ENCODE data around the gene NDST3.

NDST3 gene

DNA sequence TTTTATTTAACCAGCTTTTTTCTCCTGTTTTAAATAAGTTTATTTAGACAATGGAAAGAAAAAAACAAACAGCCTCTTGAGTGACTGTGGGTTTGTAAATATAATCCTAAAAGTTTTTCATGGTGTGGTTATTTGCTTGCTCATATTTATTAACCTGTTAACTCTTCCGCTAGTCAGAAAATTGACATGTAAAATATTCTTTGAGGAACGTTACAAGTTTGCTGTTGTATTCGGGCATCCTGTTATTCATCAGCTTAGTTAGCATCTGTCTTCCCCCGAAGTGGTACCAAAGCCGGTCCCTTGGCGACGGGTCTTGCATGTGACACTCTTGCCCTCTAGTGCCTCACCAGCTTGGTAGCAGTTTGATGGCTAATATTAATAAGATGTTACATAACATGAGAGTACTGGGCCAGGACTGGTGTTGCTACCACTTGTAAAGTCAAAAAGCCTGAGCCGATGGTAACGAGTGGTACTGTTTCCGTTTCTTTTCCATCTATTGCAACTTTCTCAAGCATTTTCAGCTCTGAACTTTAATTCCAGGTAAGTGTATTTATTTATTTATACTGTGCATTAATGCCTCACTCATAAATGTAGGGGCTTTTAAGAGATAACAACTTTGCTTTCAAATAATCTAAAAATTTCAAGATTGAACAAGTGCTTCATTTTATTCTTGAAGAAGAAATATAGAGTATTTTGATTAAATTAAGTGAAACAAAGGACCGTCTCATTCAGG lies at the start of gene NDST3:
TSS of gene NDST3 (plus strand) at position 434 of the 733 bp plus-strand sequence. CDS start 19,425 bp downstream, outside the sequence.
- ChIA-PET POLR2A (no interaction called here), CTCF (interaction anchor here (1.2 to 2.5 kb wide), 3 partner anchors 9 to 900 kb away, joined by 3 to 15 read pairs (median 4); no protein-coding TSS in a partner anchor)
- DNase-seq (ENCODE audit: extremely low spot score), result peak; percentile 64
- TF ChIP-seq, protein P1, sequence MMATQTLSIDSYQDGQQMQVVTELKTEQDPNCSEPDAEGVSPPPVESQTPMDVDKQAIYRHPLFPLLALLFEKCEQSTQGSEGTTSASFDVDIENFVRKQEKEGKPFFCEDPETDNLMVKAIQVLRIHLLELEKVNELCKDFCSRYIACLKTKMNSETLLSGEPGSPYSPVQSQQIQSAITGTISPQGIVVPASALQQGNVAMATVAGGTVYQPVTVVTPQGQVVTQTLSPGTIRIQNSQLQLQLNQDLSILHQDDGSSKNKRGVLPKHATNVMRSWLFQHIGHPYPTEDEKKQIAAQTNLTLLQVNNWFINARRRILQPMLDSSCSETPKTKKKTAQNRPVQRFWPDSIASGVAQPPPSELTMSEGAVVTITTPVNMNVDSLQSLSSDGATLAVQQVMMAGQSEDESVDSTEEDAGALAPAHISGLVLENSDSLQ (IDR thresholded peaks at IDR 0.05), result no peak
- peak; percentile 69 for TF ChIP-seq CTBP1 (IDR thresholded peaks at IDR 0.05; ENCODE audit: borderline replicate concordance)

DNA sequence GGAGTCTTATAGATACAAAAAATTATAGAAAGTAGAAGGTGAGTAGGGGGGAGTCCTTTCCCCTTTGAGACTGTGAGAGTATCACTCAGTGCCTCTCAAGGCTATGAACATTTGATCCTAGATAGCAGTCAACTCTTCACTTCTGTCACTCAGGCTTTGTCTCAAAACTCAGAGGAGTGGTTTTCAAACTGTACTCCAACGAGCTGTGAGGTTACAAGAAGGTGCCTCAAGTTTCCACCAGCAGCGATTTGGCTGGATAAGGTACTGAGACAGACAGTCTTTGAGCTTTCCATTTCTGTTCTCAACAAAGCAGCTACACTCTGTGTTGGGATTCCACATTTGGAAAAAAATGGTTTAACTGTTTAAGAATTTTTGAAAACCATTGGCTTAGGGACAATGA lies 48.0 kb upstream of the NDST3 start:
- TF ChIP-seq ZNF384 (IDR thresholded peaks at IDR 0.05) (no peak), TARDBP (IDR thresholded peaks at IDR 0.05) (no peak)
- POLR2A ChIA-PET, result no interaction called here
- DNase-seq (ENCODE audit: extremely low spot score), result no peak
- CTCF ChIA-PET, result no interaction called here

DNA sequence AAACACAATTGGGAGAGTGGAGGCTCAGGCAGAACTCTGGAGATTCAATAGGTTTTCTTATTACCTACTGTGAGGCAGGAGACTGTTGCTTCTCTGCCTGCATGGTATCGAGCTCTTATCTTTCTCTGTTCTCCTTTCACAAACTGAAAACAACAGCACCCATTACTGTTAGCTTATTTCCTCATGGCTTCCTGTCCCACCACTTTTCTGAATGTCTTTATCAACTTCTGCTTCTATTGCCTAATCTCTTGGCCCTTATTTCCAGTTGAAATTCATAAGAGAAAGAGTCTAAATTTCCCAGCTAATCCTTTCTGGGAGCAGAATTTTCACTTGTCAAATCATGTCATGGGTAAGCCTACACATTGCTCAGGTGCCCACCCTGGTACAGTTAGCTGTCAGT lies 46.8 kb upstream of the NDST3 start:
- POLR2A ChIA-PET, result no interaction called here
- CTCF ChIA-PET, result no interaction called here
- TF ChIP-seq FOXM1 (IDR thresholded peaks at IDR 0.05; ENCODE audit: borderline replicate concordance) (no peak), BHLHE40 (IDR thresholded peaks at IDR 0.05; ENCODE audit: borderline replicate concordance) (no peak), ELF4 (IDR thresholded peaks at IDR 0.05) (no peak), L3MBTL2 (conservative IDR thresholded peaks at IDR 0.05) (no peak)
- DNase-seq (ENCODE audit: extremely low spot score), result no peak

DNA sequence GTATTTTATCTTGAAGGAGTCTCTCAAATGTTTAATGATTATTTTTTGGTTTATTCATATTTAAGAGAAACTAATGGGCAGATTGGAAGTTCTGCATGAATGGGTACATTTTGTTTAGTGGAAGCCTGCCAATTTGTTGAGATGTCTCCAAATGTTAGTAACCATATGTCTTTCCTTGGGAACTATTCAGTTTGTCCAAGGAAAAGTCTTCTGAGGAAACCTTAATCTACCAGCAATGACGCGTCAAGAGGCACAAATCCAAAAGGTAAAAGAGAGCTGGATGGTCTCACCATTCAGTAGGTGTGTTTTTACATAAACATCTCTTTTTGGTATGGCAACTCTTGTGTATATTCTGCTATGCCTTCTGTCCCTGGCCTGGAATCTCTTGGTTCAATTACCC lies 37.4 kb upstream of the NDST3 start:
- POLR2A ChIA-PET, result no interaction called here
- no peak for TF ChIP-seq ARNT (IDR thresholded peaks at IDR 0.05)
- no peak for TF ChIP-seq LEF1 (IDR thresholded peaks at IDR 0.05; ENCODE audit: borderline replicate concordance)
- TF ChIP-seq SUZ12 (IDR thresholded peaks at IDR 0.05), result no peak
- no peak for TF ChIP-seq SP1 (IDR thresholded peaks at IDR 0.05)
- TF ChIP-seq FOXA1 (IDR thresholded peaks at IDR 0.05), result no peak
- no peak for TF ChIP-seq L3MBTL2 (conservative IDR thresholded peaks at IDR 0.05)
- TF ChIP-seq FOXM1 (IDR thresholded peaks at IDR 0.05; ENCODE audit: borderline replicate concordance), result no peak
- TF ChIP-seq NFRKB (IDR thresholded peaks at IDR 0.05), result no peak
- TF ChIP-seq, protein P1 (IDR thresholded peaks at IDR 0.05), result no peak
- no peak for TF ChIP-seq HDGF (IDR thresholded peaks at IDR 0.05; ENCODE audit: borderline replicate concordance)
- DNase-seq (ENCODE audit: extremely low spot score), result no peak
- CTCF ChIA-PET, result no interaction called here

DNA sequence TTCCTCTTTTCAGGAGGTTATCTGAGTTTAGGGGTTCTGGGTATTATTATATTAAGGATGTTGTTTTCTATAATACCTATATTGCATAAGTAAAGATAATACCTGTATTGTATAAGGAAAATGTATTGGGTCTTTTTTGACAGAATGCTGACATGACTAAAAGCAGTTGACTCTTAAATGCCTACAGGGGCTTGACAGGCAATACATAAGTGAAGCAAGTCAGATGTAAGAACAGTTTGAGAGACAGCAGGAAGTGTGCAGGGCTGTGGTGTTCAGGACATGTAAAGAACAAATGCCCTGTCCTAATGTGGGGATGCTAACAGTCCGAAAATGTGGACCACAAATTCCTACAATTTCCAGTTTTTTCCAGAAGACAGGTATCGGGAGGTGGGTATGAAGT lies 30.2 kb upstream of the NDST3 start:
- no peak for TF ChIP-seq BHLHE40 (IDR thresholded peaks at IDR 0.05; ENCODE audit: borderline replicate concordance)
- TF ChIP-seq SP1 (IDR thresholded peaks at IDR 0.05), result no peak
- no peak for TF ChIP-seq ARNT (IDR thresholded peaks at IDR 0.05)
- no peak for TF ChIP-seq FOXM1 (IDR thresholded peaks at IDR 0.05; ENCODE audit: borderline replicate concordance)
- no peak for DNase-seq (ENCODE audit: extremely low spot score)
- ChIA-PET CTCF (no interaction called here), POLR2A (no interaction called here)

DNA sequence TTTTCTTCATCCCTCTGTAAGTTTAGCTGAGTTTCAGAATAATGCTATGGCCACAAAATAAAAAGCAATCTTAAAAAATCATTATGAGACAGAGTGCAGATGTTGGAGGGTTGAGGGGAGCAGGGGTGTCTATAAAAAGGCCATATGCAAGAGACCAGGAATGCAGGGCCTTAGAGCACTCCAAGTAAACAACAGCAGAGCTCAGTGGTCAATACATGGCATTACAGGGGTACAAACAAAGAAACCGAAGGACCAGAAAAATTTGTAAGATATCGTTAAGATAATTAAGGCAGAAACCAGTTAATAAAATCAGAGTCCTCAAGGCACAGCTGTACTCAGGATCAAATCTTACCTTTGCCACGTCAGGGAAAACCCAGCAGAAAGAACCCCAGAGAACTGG lies 28.4 kb upstream of the NDST3 start:
- TF ChIP-seq L3MBTL2 (conservative IDR thresholded peaks at IDR 0.05) (no peak), FOXK2 (IDR thresholded peaks at IDR 0.05) (no peak), ZNF384 (IDR thresholded peaks at IDR 0.05) (no peak), NFRKB (IDR thresholded peaks at IDR 0.05) (no peak), LEF1 (IDR thresholded peaks at IDR 0.05; ENCODE audit: borderline replicate concordance) (no peak), SP1 (IDR thresholded peaks at IDR 0.05) (no peak), ARNT (IDR thresholded peaks at IDR 0.05) (no peak), ELF4 (IDR thresholded peaks at IDR 0.05) (no peak), SUZ12 (IDR thresholded peaks at IDR 0.05) (no peak)
- TF ChIP-seq, protein P1 (IDR thresholded peaks at IDR 0.05), result no peak
- CTCF ChIA-PET, result interaction anchor here (0.6 kb wide), 1 partner anchor 43 kb away, joined by 3 read pairs; no protein-coding TSS in a partner anchor
- DNase-seq (ENCODE audit: extremely low spot score), result no peak
- POLR2A ChIA-PET, result no interaction called here

DNA sequence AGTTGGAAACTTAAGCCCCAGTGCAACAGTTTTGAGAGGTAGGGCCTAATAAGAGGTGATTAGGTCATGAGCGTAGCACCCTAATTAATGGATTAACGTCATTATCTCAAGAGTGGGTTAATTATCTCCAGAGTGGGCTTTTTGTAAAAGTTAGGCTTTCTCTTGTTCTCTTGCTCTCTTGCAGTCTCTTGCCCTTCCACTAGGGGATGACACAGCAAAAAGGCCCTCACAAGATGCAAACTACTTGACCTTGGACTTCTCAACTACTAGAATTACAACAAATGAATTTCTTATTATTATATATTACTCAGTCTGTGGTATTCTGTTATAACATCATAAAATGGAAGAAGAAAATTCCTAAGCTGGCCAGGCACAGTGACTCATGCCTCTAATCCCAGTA lies 22.1 kb upstream of the NDST3 start:
- ChIA-PET CTCF (interaction anchor here (0.6 kb wide), 1 partner anchor 15 kb away, joined by 3 read pairs; no protein-coding TSS in a partner anchor), POLR2A (interaction anchor here (1.6 kb wide), 1 partner anchor 21 kb away, joined by 5 read pairs; no protein-coding TSS in a partner anchor)
- TF ChIP-seq, protein P1 (IDR thresholded peaks at IDR 0.05), result no peak
- TF ChIP-seq ELF4 (IDR thresholded peaks at IDR 0.05) (no peak), LEF1 (IDR thresholded peaks at IDR 0.05; ENCODE audit: borderline replicate concordance) (no peak), SUZ12 (IDR thresholded peaks at IDR 0.05) (no peak), TARDBP (IDR thresholded peaks at IDR 0.05) (no peak), FOXK2 (IDR thresholded peaks at IDR 0.05) (no peak), ARNT (IDR thresholded peaks at IDR 0.05) (no peak), NFRKB (IDR thresholded peaks at IDR 0.05) (no peak), FOXM1 (IDR thresholded peaks at IDR 0.05; ENCODE audit: borderline replicate concordance) (no peak), BHLHE40 (IDR thresholded peaks at IDR 0.05; ENCODE audit: borderline replicate concordance) (no peak)
- DNase-seq (ENCODE audit: extremely low spot score), result no peak
